DOHH2 (cell line): ENCODE measurements around the gene PEMT.

Source experiments
- H3F3A ChIP-seq: fragments of 200-600 bp; sonication (generic), shearing (Covaris generic); 2 replicates; pipeline ENCODE4 v1.6.0; 2016; ENCODE audit warnings: antibody characterized with exemption, mild to moderate bottlenecking; ENCODE audit not compliant: control insufficient read depth, insufficient read depth
- H3K27ac ChIP-seq: fragments of 200-600 bp; sonication (generic); 2 replicates; pipeline ENCODE4 v1.5.1; 2014; ENCODE audit warnings: low read depth, mild to moderate bottlenecking, low read length, moderate library complexity
- H3K27me3 ChIP-seq: fragments of 200-600 bp; sonication (generic); 2 replicates; pipeline ENCODE4 v1.6.1; 2014; ENCODE audit warnings: mild to moderate bottlenecking, low read length, mixed read lengths; ENCODE audit not compliant: control insufficient read depth
- H3K36me3 ChIP-seq: fragments of 200-600 bp; sonication (generic); 2 replicates; pipeline ENCODE4 v1.6.1; 2014; ENCODE audit warnings: mild to moderate bottlenecking, low read length, moderate library complexity, mixed read lengths; ENCODE audit not compliant: control insufficient read depth
- H3K4me1 ChIP-seq: fragments of 200-600 bp; sonication (generic); 2 replicates; pipeline ENCODE4 v1.6.1; 2014; ENCODE audit warnings: mild to moderate bottlenecking, low read length, mixed read lengths; ENCODE audit not compliant: control insufficient read depth
- H3K4me2 ChIP-seq: fragments of 200-600 bp; sonication (generic); 2 replicates; pipeline ENCODE4 v1.6.0; 2014; ENCODE audit warnings: mild to moderate bottlenecking, low read length, moderate library complexity
- H3K4me3 ChIP-seq: fragments of 200-600 bp; sonication (generic); 2 replicates; pipeline ENCODE4 v1.5.1; 2014; ENCODE audit warnings: mild to moderate bottlenecking, low read length, mixed read lengths
- H3K79me2 ChIP-seq: fragments of 200-600 bp; sonication (generic); 2 replicates; pipeline ENCODE4 v1.6.1; 2014; ENCODE audit warnings: mild to moderate bottlenecking, low read length, mixed read lengths; ENCODE audit not compliant: control insufficient read depth
- H3K9me2 ChIP-seq: fragments of 200-600 bp; sonication (generic); replicated peaks from 2 replicates; pipeline ENCODE4 v1.6.1; 2014; ENCODE audit warnings: mild to moderate bottlenecking, low read length, mixed read lengths; ENCODE audit not compliant: control insufficient read depth
- H3K9me3 ChIP-seq: fragments of 200-600 bp; sonication (generic); 2 replicates; pipeline ENCODE4 v1.6.1; 2014; ENCODE audit warnings: antibody characterized with exemption, low read length, mixed read lengths; ENCODE audit not compliant: control insufficient read depth, insufficient read depth
- H4K20me1 ChIP-seq: fragments of 200-600 bp; sonication (generic); 2 replicates; pipeline ENCODE4 v1.6.0; 2014; ENCODE audit warnings: low read depth, mild to moderate bottlenecking, antibody characterized with exemption, low read length, moderate library complexity; ENCODE audit not compliant: control insufficient read depth, insufficient read depth
- CTCF ChIP-seq: fragments of 200-600 bp; sonication (generic); IDR thresholded peaks from one replicate; pipeline ENCODE4 v1.5.1; 2014; ENCODE audit warnings: antibody characterized with exemption, mild to moderate bottlenecking, low read depth, low read length; ENCODE audit not compliant: poor library complexity, severe bottlenecking
- EZH2phosphoT487 ChIP-seq: fragments of 200-600 bp; sonication (generic); IDR thresholded peaks from 2 replicates; pipeline ENCODE4 v1.6.1; 2017; ENCODE audit warnings: borderline replicate concordance, mild to moderate bottlenecking, antibody characterized with exemption, low read length, moderate library complexity, mixed read lengths

Gene PEMT

GRCh38 chr17:17603895-17604225, 12.4 kb upstream of the PEMT start:
- H4K20me1 ChIP-seq, result no peaks in the 10 kb centered on the region
- H3K36me3 ChIP-seq, result no peaks in the 10 kb centered on the region
- H3K27me3 ChIP-seq, result no peaks in the 10 kb centered on the region
- no peaks in the 10 kb centered on the region for H3K4me1 ChIP-seq
- no peaks in the 10 kb centered on the region for H3K9me2 ChIP-seq
- no peaks in the 10 kb centered on the region for H3K79me2 ChIP-seq
- H3K9me3 ChIP-seq, result no peaks in the 10 kb centered on the region
- H3K4me2 ChIP-seq, result no peak overlapping the region
- no peaks in the 10 kb centered on the region for H3F3A ChIP-seq
- no peak for TF ChIP-seq CTCF
- no peak for TF ChIP-seq EZH2phosphoT487
- H3K27ac ChIP-seq, result no peak overlapping the region
- H3K4me3 ChIP-seq, result no peak overlapping the region

GRCh38 chr17:17603178-17603894, 11.8 kb upstream of the PEMT start:
- no peaks in the 10 kb centered on the region for H3K27me3 ChIP-seq
- H3K4me3 ChIP-seq, result no peak overlapping the region
- H3K9me2 ChIP-seq, result no peaks in the 10 kb centered on the region
- TF ChIP-seq EZH2phosphoT487, result no peak
- TF ChIP-seq CTCF, result no peak
- H4K20me1 ChIP-seq, result no peaks in the 10 kb centered on the region
- H3K4me2 ChIP-seq, result no peak overlapping the region
- no peak overlapping the region for H3K27ac ChIP-seq
- no peaks in the 10 kb centered on the region for H3F3A ChIP-seq
- no peaks in the 10 kb centered on the region for H3K9me3 ChIP-seq
- no peaks in the 10 kb centered on the region for H3K79me2 ChIP-seq
- no peaks in the 10 kb centered on the region for H3K4me1 ChIP-seq
- no peaks in the 10 kb centered on the region for H3K36me3 ChIP-seq

- Histone ChIP-seq H3K36me3 (no peaks in the 10 kb centered on the region), H3K4me1 (no peaks in the 10 kb centered on the region), H3K9me2 (no peaks in the 10 kb centered on the region), H3K27ac (no peak overlapping the region), H4K20me1 (no peaks in the 10 kb centered on the region), H3K4me2 (no peak overlapping the region), H3K9me3 (no peaks in the 10 kb centered on the region), H3K4me3 (no peak overlapping the region), H3K27me3 (no peaks in the 10 kb centered on the region), H3K79me2 (no peaks in the 10 kb centered on the region), H3F3A (no peaks in the 10 kb centered on the region)
- no peak for TF ChIP-seq EZH2phosphoT487
- no peak for TF ChIP-seq CTCF
Observed at GRCh38 chr17:17599965-17600364, 8.5 kb upstream of the PEMT start.
